Upper lobe of right lung (tissue), 1 donor: ENCODE results near the gene NFE2L1. TPM values are rescaled to one million over a fixed set of nuclear protein-coding genes. Genes with fewer than 3 reads are reported as not detected.

Experiments
- ATAC-seq: fragments of 200-7000 bp; cut with Tn5 transposase; one replicate; pipeline ENCODE4 v1.9.1; 2020; ENCODE audit warnings: mild to moderate bottlenecking, moderate library complexity
- DNase-seq: peaks from one replicate; pipeline ENCODE4 v3.0.0-alpha.2; 2020
- H3K27ac ChIP-seq: fragments of 200-600 bp; one replicate; pipeline ENCODE4 v1.8.0; 2022
- H3K27me3 ChIP-seq: fragments of 200-600 bp; one replicate; pipeline ENCODE4 v1.8.0; 2022; ENCODE audit warnings: mild to moderate bottlenecking
- H3K36me3 ChIP-seq: fragments of 200-600 bp; one replicate; pipeline ENCODE4 v1.8.0; 2022
- H3K4me1 ChIP-seq: fragments of 200-600 bp; one replicate; pipeline ENCODE4 v1.8.0; 2022
- H3K4me3 ChIP-seq: fragments of 200-600 bp; one replicate; pipeline ENCODE4 v1.8.0; 2022; ENCODE audit warnings: mild to moderate bottlenecking
- H3K9me3 ChIP-seq: fragments of 200-600 bp; one replicate; pipeline ENCODE4 v1.8.0; 2022
- intact Hi-C: fragments of 100-400 bp; cut with DNase I; formaldehyde crosslinking; loops from one replicate; pipeline ENCODE4 v1.11.0; 2022
- microRNA-seq: library from miRNA; unstranded; fragments of <30 nt; microRNA quantifications from one replicate; pipeline ENCODE4 v1.2.0, GENCODE V29; 2020; ENCODE audit warnings: borderline microRNAs expressed
- total RNA-seq: library from RNA; stranded (reverse); fragmentation: NEBNext Ultra II Directional; extraction: Animal tissue kit (Norgen Biotek cat#: 25700); gene quantifications from one replicate; pipeline ENCODE4 v1.2.1, GENCODE V29; 2021
- TF ChIP-seq, protein P1 (sequence below): fragments of 200-600 bp; IDR thresholded peaks from one replicate; pipeline ENCODE4 v1.8.0; 2022; ENCODE audit warnings: antibody characterized with exemption
- donor health status: DM: no; HTN: yes; CAD: no; lungs with severe emphysema.

Gene NFE2L1
- total RNA-seq, 1 donor from 2014 or later: 201 TPM

DNA sequence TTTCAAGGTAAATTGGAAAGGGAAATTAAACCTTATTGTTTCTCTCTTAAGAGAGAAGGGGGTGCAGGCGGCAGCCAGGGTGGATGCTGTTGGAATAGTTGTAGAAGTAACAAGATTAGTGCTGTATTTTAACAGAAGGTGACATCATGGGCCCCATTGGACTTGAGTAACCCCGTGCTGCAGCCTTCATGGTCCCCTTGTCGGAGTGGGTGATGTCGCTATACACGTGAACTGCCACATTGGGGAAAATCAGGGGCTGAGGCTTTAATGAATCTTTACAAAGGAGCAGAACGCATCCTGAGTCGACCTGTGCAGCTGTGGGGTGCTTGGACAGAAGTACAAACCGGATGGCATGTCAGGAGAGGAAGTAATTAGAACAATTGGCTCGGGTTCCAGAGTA, 62.6 kb downstream of the NFE2L1 start:
- Histone ChIP-seq H3K4me3 (no peak overlapping the region), H3K36me3 (peaks cover 19% of the 10 kb centered on the region), H3K27ac (no peak overlapping the region), H3K9me3 (no peaks in the 10 kb centered on the region), H3K4me1 (peaks cover 21% of the 10 kb centered on the region), H3K27me3 (no peaks in the 10 kb centered on the region)
- intact Hi-C loops: no loop called here
- DNase-seq (no peak), ATAC-seq (no peak)
- TF ChIP-seq, protein P1, sequence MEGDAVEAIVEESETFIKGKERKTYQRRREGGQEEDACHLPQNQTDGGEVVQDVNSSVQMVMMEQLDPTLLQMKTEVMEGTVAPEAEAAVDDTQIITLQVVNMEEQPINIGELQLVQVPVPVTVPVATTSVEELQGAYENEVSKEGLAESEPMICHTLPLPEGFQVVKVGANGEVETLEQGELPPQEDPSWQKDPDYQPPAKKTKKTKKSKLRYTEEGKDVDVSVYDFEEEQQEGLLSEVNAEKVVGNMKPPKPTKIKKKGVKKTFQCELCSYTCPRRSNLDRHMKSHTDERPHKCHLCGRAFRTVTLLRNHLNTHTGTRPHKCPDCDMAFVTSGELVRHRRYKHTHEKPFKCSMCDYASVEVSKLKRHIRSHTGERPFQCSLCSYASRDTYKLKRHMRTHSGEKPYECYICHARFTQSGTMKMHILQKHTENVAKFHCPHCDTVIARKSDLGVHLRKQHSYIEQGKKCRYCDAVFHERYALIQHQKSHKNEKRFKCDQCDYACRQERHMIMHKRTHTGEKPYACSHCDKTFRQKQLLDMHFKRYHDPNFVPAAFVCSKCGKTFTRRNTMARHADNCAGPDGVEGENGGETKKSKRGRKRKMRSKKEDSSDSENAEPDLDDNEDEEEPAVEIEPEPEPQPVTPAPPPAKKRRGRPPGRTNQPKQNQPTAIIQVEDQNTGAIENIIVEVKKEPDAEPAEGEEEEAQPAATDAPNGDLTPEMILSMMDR: no peak

Small RNA genes lying within 50 kb of the gene (microRNA-seq; reads per million reads assigned to microRNA genes)
- 520 reads per million, percentile 81 among the genes with 10 or more reads in this experiment for gene MIR152

Other genes starting within 250 kb of the NFE2L1 start
- 14.4 TPM for gene OSBPL7, start 226.6 kb upstream of the NFE2L1 start, total RNA-seq
- gene MRPL10, start 216.8 kb upstream of the NFE2L1 start, total RNA-seq: 29.2 TPM
- 1.1 TPM for gene LRRC46, start 216.7 kb upstream of the NFE2L1 start, total RNA-seq
- gene SCRN2, start 207.1 kb upstream of the NFE2L1 start, total RNA-seq: 30.5 TPM
- 8.5 TPM for gene SP6, start 197.2 kb upstream of the NFE2L1 start, total RNA-seq
- gene SP2, start 152.1 kb upstream of the NFE2L1 start, total RNA-seq: 16.9 TPM
- gene PNPO, start 106.8 kb upstream of the NFE2L1 start, total RNA-seq: 29.4 TPM
- gene PRR15L, start 90.5 kb upstream of the NFE2L1 start, total RNA-seq: 47.4 TPM
- 140 TPM for gene CDK5RAP3, start 77.2 kb upstream of the NFE2L1 start, total RNA-seq
- 24.5 TPM for gene COPZ2, start 10.6 kb upstream of the NFE2L1 start, total RNA-seq
- gene CBX1, start 53.1 kb downstream of the NFE2L1 start, total RNA-seq: 34.0 TPM
- gene SNX11, start 59.4 kb downstream of the NFE2L1 start, total RNA-seq: 20.8 TPM